Esophagus muscularis mucosa (tissue), 3 donors: ENCODE data around the gene SLC25A40.
"Not testable (repeated sequence)": the region's sequence is repeated elsewhere in the genome, so short reads cannot be mapped to it uniquely, and the experiment has no call there.

Source experiments
- POLR2A ChIP-seq: fragments of 450-650 bp; IDR thresholded peaks from one replicate; pipeline ENCODE4 v1.6.1; 2017; ENCODE audit warnings: antibody characterized with exemption, moderate library complexity, mild to moderate bottlenecking, low read depth
- TF ChIP-seq, protein P1 (sequence below), 3 experiments: fragments of 200-600 bp in 2 of 3; fragments of 450-650 bp in 1 of 3; sonication (generic) in 2 of 3; IDR thresholded peaks; one replicate each; pipeline ENCODE4 v1.5.1; 2017 to 2019; ENCODE audit warnings: antibody characterized with exemption in 3 of 3, mild to moderate bottlenecking in 2 of 3, moderate library complexity in 1 of 3

- not testable (repeated sequence) for TF ChIP-seq POLR2A
- TF ChIP-seq, protein P1, sequence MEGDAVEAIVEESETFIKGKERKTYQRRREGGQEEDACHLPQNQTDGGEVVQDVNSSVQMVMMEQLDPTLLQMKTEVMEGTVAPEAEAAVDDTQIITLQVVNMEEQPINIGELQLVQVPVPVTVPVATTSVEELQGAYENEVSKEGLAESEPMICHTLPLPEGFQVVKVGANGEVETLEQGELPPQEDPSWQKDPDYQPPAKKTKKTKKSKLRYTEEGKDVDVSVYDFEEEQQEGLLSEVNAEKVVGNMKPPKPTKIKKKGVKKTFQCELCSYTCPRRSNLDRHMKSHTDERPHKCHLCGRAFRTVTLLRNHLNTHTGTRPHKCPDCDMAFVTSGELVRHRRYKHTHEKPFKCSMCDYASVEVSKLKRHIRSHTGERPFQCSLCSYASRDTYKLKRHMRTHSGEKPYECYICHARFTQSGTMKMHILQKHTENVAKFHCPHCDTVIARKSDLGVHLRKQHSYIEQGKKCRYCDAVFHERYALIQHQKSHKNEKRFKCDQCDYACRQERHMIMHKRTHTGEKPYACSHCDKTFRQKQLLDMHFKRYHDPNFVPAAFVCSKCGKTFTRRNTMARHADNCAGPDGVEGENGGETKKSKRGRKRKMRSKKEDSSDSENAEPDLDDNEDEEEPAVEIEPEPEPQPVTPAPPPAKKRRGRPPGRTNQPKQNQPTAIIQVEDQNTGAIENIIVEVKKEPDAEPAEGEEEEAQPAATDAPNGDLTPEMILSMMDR (IDR thresholded peaks at IDR 0.05), result not testable (repeated sequence)
Observed at GRCh38 chr7:87907136-87907906, 31.2 kb upstream of the SLC25A40 start.
